PC-9 (cell line): Measurements from ENCODE around the gene VAV3. TPM values are rescaled to one million over a fixed set of nuclear protein-coding genes. Genes with fewer than 3 reads are reported as not detected.

Experiments used
- BruUV-seq: library from RNA; stranded (reverse); fragments of 400-500 nt; replicated peaks from 2 replicates; lab custom pipeline; 2021; lab: Mats Ljungman, UMichigan
- CTCF ChIA-PET: fragments of 300-600 bp; sonication (Branson Sonifier 250); formaldehyde crosslinking; loops from one replicate; lab custom pipeline; 2022; ENCODE audit warnings: antibody characterized with exemption; lab: Charles Lee
- POLR2A ChIA-PET: fragments of 300-600 bp; sonication (Branson Sonifier 250); formaldehyde crosslinking; loops from one replicate; lab custom pipeline; 2022; ENCODE audit warnings: antibody characterized with exemption; ENCODE audit not compliant: unreplicated experiment; lab: Charles Lee
- DNase-seq, 2 experiments: peaks; one replicate each; pipeline versions ENCODE4 v3.0.0 to v3.0.0-alpha.2; 2015 to 2022; ENCODE audit warnings: mixed read lengths in 1 of 2
- H2AFZ ChIP-seq: fragments of 200-600 bp; sonication (generic); 2 replicates; pipeline ENCODE4 v1.8.1; 2017; ENCODE audit warnings: antibody characterized with exemption
- H3F3A ChIP-seq: fragments of 200-600 bp; sonication (generic); 2 replicates; pipeline ENCODE4 v1.8.1; 2017; ENCODE audit warnings: antibody characterized with exemption, mild to moderate bottlenecking, low read depth; ENCODE audit not compliant: insufficient read depth
- H3K27ac ChIP-seq: fragments of 200-600 bp; sonication (generic); 2 replicates; pipeline ENCODE4 v1.6.1; 2016; ENCODE audit warnings: mixed run types
- H3K27me3 ChIP-seq: fragments of 200-600 bp; sonication (generic); 2 replicates; pipeline ENCODE4 v1.6.1; 2016; ENCODE audit warnings: low read depth, mixed run types; ENCODE audit not compliant: insufficient read depth
- H3K36me3 ChIP-seq: fragments of 200-600 bp; sonication (generic); 2 replicates; pipeline ENCODE4 v1.6.1; 2016; ENCODE audit warnings: low read depth, mixed run types
- H3K4me1 ChIP-seq: fragments of 200-600 bp; sonication (generic); replicated peaks from 2 replicates; pipeline ENCODE4 v1.6.1; 2016; ENCODE audit warnings: mixed run types; ENCODE audit not compliant: insufficient read depth
- H3K4me2 ChIP-seq: fragments of 200-600 bp; sonication (generic); 2 replicates; pipeline ENCODE4 v1.6.1; 2017; ENCODE audit warnings: mixed run types
- H3K4me3 ChIP-seq: fragments of 200-600 bp; sonication (generic); 2 replicates; pipeline ENCODE4 v1.6.1; 2016; ENCODE audit warnings: mixed run types
- H3K79me2 ChIP-seq: fragments of 200-600 bp; sonication (generic); 2 replicates; pipeline ENCODE4 v1.6.1; 2017; ENCODE audit warnings: low read depth, mixed run types
- H3K9me2 ChIP-seq: fragments of 200-600 bp; sonication (generic); 2 replicates; pipeline ENCODE4 v1.8.1; 2017; ENCODE audit warnings: mild to moderate bottlenecking; ENCODE audit not compliant: insufficient read depth
- H3K9me3 ChIP-seq: fragments of 200-600 bp; sonication (generic); 2 replicates; pipeline ENCODE4 v1.8.1; 2016; ENCODE audit warnings: low read depth; ENCODE audit not compliant: insufficient read depth
- H4K20me1 ChIP-seq: fragments of 200-600 bp; sonication (generic); 2 replicates; pipeline ENCODE4 v1.8.1; 2017; ENCODE audit not compliant: insufficient read depth
- EZH2 ChIP-seq: fragments of 200-600 bp; sonication (generic); IDR thresholded peaks from 2 replicates; pipeline ENCODE4 v1.8.0; 2017; ENCODE audit warnings: antibody characterized with exemption, low read depth
- intact Hi-C: fragments of 100-400 bp; cut with micrococcal nuclease; formaldehyde crosslinking; loops from one replicate; pipeline ENCODE4 v1.10.0; 2022; ENCODE audit not compliant: unreplicated experiment
- total RNA-seq: library from RNA; stranded (reverse); gene quantifications from 2 replicates; pipeline ENCODE4 v1.2.3, GENCODE V29; 2021
- TF ChIP-seq, protein P1 (sequence below): fragments of 200-600 bp; sonication (generic); conservative IDR thresholded peaks from 2 replicates; pipeline ENCODE4 v1.6.1; 2017; ENCODE audit warnings: mixed run types, antibody characterized with exemption, mild to moderate bottlenecking, moderate library complexity

VAV3 gene
- total RNA-seq, 1 experiment from 2014 or later: 1.7 TPM

DNA sequence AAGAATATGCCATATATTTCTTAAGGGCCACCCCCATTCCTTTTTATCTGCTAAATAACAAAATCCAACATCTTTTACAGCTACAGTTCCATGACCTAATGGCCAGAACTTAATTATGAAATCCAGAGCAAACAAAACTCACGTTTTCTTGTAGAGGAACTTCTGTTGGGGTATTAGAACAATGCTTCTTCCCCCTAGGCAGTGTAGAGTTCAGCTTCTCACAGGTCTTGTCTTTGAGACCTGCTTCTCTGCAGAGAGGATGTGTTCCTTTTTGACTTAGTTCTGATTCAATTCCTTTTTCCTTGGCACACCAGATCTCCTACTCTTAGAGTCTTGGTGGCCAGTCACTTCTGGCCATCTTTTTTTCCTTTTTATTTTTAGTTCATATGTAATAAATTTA lies 22.2 kb downstream of the VAV3 start:
- ChIA-PET POLR2A (no interaction called here), CTCF (no interaction called here)
- Histone ChIP-seq H2AFZ (no peak overlapping the region; the same call in 1 of the 2 replicates), H3K9me3 (peaks cover 3% of the 10 kb centered on the region; the same call in 1 of the 2 replicates), H4K20me1 (no peaks in the 10 kb centered on the region), H3K4me3 (no peak overlapping the region), H3K4me2 (no peak overlapping the region), H3K9me2 (no peaks in the 10 kb centered on the region), H3F3A (peaks cover 4% of the 10 kb centered on the region; the same call in 1 of the 2 replicates), H3K36me3 (no peaks in the 10 kb centered on the region), H3K4me1 (peaks cover 8% of the 10 kb centered on the region; the same call in 1 of the 2 replicates), H3K79me2 (no peaks in the 10 kb centered on the region), H3K27me3 (no peaks in the 10 kb centered on the region), H3K27ac (no peak overlapping the region)
- no TSS peak for BruUV-seq
- no peak for DNase-seq
- intact Hi-C loops: no loop called here
- TF ChIP-seq, protein P1, sequence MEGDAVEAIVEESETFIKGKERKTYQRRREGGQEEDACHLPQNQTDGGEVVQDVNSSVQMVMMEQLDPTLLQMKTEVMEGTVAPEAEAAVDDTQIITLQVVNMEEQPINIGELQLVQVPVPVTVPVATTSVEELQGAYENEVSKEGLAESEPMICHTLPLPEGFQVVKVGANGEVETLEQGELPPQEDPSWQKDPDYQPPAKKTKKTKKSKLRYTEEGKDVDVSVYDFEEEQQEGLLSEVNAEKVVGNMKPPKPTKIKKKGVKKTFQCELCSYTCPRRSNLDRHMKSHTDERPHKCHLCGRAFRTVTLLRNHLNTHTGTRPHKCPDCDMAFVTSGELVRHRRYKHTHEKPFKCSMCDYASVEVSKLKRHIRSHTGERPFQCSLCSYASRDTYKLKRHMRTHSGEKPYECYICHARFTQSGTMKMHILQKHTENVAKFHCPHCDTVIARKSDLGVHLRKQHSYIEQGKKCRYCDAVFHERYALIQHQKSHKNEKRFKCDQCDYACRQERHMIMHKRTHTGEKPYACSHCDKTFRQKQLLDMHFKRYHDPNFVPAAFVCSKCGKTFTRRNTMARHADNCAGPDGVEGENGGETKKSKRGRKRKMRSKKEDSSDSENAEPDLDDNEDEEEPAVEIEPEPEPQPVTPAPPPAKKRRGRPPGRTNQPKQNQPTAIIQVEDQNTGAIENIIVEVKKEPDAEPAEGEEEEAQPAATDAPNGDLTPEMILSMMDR: no peak
- no peak for TF ChIP-seq EZH2

DNA sequence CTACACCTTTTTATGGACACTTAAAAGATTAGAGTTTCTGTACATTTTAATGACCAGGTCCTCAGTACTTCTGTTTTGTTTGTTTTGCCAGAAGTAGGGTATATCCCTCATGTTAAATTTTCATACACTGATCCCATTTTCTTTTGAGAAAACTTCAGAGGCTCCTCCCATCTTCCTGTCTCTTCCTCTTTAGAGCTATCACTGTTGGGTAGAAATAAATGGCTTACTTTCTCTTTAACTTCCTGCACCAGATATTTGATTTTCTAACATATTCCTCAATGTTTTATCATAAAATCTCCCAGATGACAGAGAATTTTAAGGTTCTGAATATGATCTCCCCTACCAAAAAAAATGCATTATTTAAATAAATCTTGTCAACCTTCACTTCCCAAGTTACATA lies 23.4 kb downstream of the VAV3 start:
- no peaks in the 10 kb centered on the region for H3K79me2 ChIP-seq
- no peaks in the 10 kb centered on the region for H3K36me3 ChIP-seq
- H3F3A ChIP-seq: peaks cover 15% of the 10 kb centered on the region
- no peak overlapping the region for H3K4me2 ChIP-seq
- peaks cover 3% of the 10 kb centered on the region; the same call in 1 of the 2 replicates for H3K9me3 ChIP-seq
- no peak overlapping the region for H3K4me3 ChIP-seq
- no peaks in the 10 kb centered on the region for H4K20me1 ChIP-seq
- ChIA-PET CTCF (no interaction called here), POLR2A (no interaction called here)
- peaks cover 19% of the 10 kb centered on the region for H3K4me1 ChIP-seq
- TF ChIP-seq, protein P1: no peak
- TF ChIP-seq EZH2: no peak
- H3K9me2 ChIP-seq: no peaks in the 10 kb centered on the region
- H3K27me3 ChIP-seq: no peaks in the 10 kb centered on the region
- intact Hi-C loops: no loop called here
- no peak overlapping the region for H3K27ac ChIP-seq
- DNase-seq: no peak
- no peak overlapping the region for H2AFZ ChIP-seq
- BruUV-seq: no TSS peak

DNA sequence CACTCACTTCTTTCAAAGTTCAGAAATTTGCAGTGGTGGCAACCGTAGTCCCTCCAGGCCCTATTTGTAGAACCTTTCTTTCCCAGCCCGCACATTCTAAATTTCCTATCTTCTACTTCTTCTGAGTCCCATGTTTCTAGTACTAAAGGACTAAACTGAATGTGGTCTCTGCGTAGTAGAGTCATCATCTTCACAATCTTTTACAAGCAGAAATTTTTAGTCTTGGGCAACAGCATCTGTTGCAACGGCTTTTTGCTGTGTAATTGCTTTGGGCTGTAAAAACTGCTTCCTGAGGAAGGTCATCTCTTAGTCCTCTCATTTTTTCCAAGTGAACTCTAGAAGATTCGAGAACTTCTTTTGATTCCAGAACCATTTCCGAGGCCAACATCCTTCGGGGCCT lies 23.9 kb downstream of the VAV3 start:
- intact Hi-C loops: no loop called here
- no TSS peak for BruUV-seq
- Histone ChIP-seq H3K4me2 (no peak overlapping the region), H3K4me1 (peaks cover 22% of the 10 kb centered on the region), H3K4me3 (no peak overlapping the region), H3K79me2 (no peaks in the 10 kb centered on the region), H3K36me3 (no peaks in the 10 kb centered on the region), H3K27me3 (no peaks in the 10 kb centered on the region), H3K9me3 (peaks cover 3% of the 10 kb centered on the region; the same call in 1 of the 2 replicates), H3K9me2 (no peaks in the 10 kb centered on the region), H3K27ac (no peak overlapping the region), H2AFZ (no peak overlapping the region), H3F3A (peaks cover 17% of the 10 kb centered on the region), H4K20me1 (no peaks in the 10 kb centered on the region)
- peak in 1 of 2 experiments; percentile 65 for DNase-seq
- POLR2A ChIA-PET: no interaction called here
- CTCF ChIA-PET: no interaction called here
- TF ChIP-seq, protein P1: no peak
- TF ChIP-seq EZH2: no peak
